ENCODE results near the gene AKAP8L. TPM values are rescaled to one million over a fixed set of nuclear protein-coding genes. Genes with fewer than 3 reads are reported as not detected.

The AKAP8L gene
- total and polyA plus RNA-seq, 5 donors, result 64.4 to 106 (median 85.2) TPM

- Histone ChIP-seq H3K4me3 (ENCODE audit: low read length) (peak within 1 kb of the TSS; percentile 94), H3K9me3 (ENCODE audit: control insufficient read depth, low read length) (no peaks in the 10 kb centered on the region), H3K4me1 (ENCODE audit: control insufficient read depth, insufficient read depth, low read length) (peaks cover 8% of the 10 kb centered on the region), H3K27ac (ENCODE audit: low read length) (peak within 1 kb of the TSS; percentile 92), H3K27me3 (ENCODE audit: control insufficient read depth, insufficient read depth) (no peaks in the 10 kb centered on the region)
- intact Hi-C loops (cut with DNase I), result loop anchor here in 2 of 4 donors (10.0 kb wide), 1 partner anchor 68 kb away; no protein-coding TSS in a partner anchor
- DNase-seq, result peak; percentile 71 to 91 (median 90)
- 2% methylated on average over 79 of the region's 81 CpGs for WGBS
- peak; percentile 76 to 80 for ATAC-seq
These were observed 86.3 kb downstream of the AKAP8L start, which contains the start of gene BRD4 for GRCh38 chr19:15332311-15332996. Gene BRD4, minus strand, starts transcription at chr19:15332539. Its CDS starts 59,440 bp downstream, at chr19:15273099.

- peak; percentile 44 to 55 for ATAC-seq
- no peaks in the 10 kb centered on the region for H3K27me3 ChIP-seq (ENCODE audit: control insufficient read depth, insufficient read depth)
- peak overlapping the region; percentile 94 for H3K4me3 ChIP-seq (ENCODE audit: low read length)
- peak overlapping the region; percentile 92 for H3K27ac ChIP-seq (ENCODE audit: low read length)
- WGBS, result under 1% methylated on average over 118 of the region's 122 CpGs
- peak; percentile 59 to 84 (median 80) for DNase-seq
- H3K4me1 ChIP-seq (ENCODE audit: control insufficient read depth, insufficient read depth, low read length), result peaks cover 8% of the 10 kb centered on the region
- no peaks in the 10 kb centered on the region for H3K9me3 ChIP-seq (ENCODE audit: control insufficient read depth, low read length)
- intact Hi-C loops (cut with DNase I), result loop anchor here in 2 of 4 donors (10.0 kb wide), 1 partner anchor 67 kb away; no protein-coding TSS in a partner anchor
These were observed 87.1 kb downstream of the AKAP8L start for GRCh38 chr19:15331419-15332310.

GRCh38 chr19:15330801-15331418, 87.9 kb downstream of the AKAP8L start:
- WGBS, result 8% methylated on average over 17 of the region's 17 CpGs
- Histone ChIP-seq H3K27me3 (ENCODE audit: control insufficient read depth, insufficient read depth) (no peaks in the 10 kb centered on the region), H3K4me1 (ENCODE audit: control insufficient read depth, insufficient read depth, low read length) (peaks cover 9% of the 10 kb centered on the region), H3K4me3 (ENCODE audit: low read length) (peak overlapping the region; percentile 94), H3K9me3 (ENCODE audit: control insufficient read depth, low read length) (no peaks in the 10 kb centered on the region), H3K27ac (ENCODE audit: low read length) (peak overlapping the region; percentile 89)
- peak in 1 of 3 donors; percentile 5 for DNase-seq
- intact Hi-C loops (cut with DNase I), result loop anchor here in 2 of 4 donors (10.0 kb wide), 1 partner anchor 66 kb away; no protein-coding TSS in a partner anchor
- peak in 1 of 2 donors; percentile 55 for ATAC-seq

Small RNA genes lying within 50 kb of the gene (microRNA-seq; reads per million reads assigned to microRNA genes)
- gene MIR1470, result 0 reads per million in 2 donors

Other genes starting within 250 kb of the AKAP8L start
- gene NOTCH3, start 218.0 kb downstream of the AKAP8L start, total RNA-seq, result 10 to 100 TPM; 11.3 to 22.1 (median 17.2) TPM
- gene NOTCH3, start 218.0 kb downstream of the AKAP8L start, polyA plus RNA-seq, result 10.9 TPM
- under 1 TPM in 2 of 4 donors, not detected in 2; 0.11 to 0.17 TPM for gene EPHX3, start 186.5 kb downstream of the AKAP8L start, total RNA-seq
- 0.09 TPM for gene EPHX3, start 186.5 kb downstream of the AKAP8L start, polyA plus RNA-seq
- gene BRD4, start 86.4 kb downstream of the AKAP8L start, total RNA-seq, result 10 to 100 TPM; 51.1 to 62.8 (median 59.2) TPM
- 29.6 TPM for gene BRD4, start 86.4 kb downstream of the AKAP8L start, polyA plus RNA-seq
- 10 to 100 TPM; 17.1 to 24.9 (median 21.4) TPM for gene AKAP8, start 39.2 kb downstream of the AKAP8L start, total RNA-seq
- 9.3 TPM for gene AKAP8, start 39.2 kb downstream of the AKAP8L start, polyA plus RNA-seq
- gene WIZ, start 31.0 kb upstream of the AKAP8L start, total RNA-seq, result 10 to 100 TPM; 28.9 to 36.5 (median 33.3) TPM
- 28.0 TPM for gene WIZ, start 31.0 kb upstream of the AKAP8L start, polyA plus RNA-seq
- gene RASAL3, start 45.6 kb upstream of the AKAP8L start, total RNA-seq, result 1 to 10 TPM in 2 of 4 donors, under 1 TPM in 2; 0.68 to 2.5 (median 1.3) TPM
- gene RASAL3, start 45.6 kb upstream of the AKAP8L start, polyA plus RNA-seq, result 0.66 TPM
- not detected for gene PGLYRP2, start 60.5 kb upstream of the AKAP8L start, total RNA-seq
- gene PGLYRP2, start 60.5 kb upstream of the AKAP8L start, polyA plus RNA-seq, result not detected
- gene CYP4F22, start 89.5 kb upstream of the AKAP8L start, total RNA-seq, result not detected
- not detected for gene CYP4F22, start 89.5 kb upstream of the AKAP8L start, polyA plus RNA-seq
- gene CYP4F8, start 196.2 kb upstream of the AKAP8L start, total RNA-seq, result not detected
- gene CYP4F8, start 196.2 kb upstream of the AKAP8L start, polyA plus RNA-seq, result not detected
- gene CYP4F3, start 221.9 kb upstream of the AKAP8L start, total RNA-seq, result under 1 TPM in 3 of 4 donors, not detected in 1; 0.11 to 0.25 (median 0.18) TPM
- gene CYP4F3, start 221.9 kb upstream of the AKAP8L start, polyA plus RNA-seq, result 0.02 TPM

All from right cardiac atrium (tissue), 5 donors.